GM12873 (cell line): ENCODE data around the gene TLE2.

Experiments used
- TF ChIP-seq, protein P1 (sequence below): IDR thresholded peaks from 2 replicates; pipeline ENCODE4 v1.5.1; 2012; ENCODE audit warnings: low read depth, mild to moderate bottlenecking, moderate library complexity, low read length, control low read depth; ENCODE audit not compliant: insufficient read depth; ENCODE audit errors: missing control alignments

The TLE2 gene

GRCh38 chr19:2974342-2975041 is 54.6 kb downstream of the TLE2 start:
- TF ChIP-seq, protein P1, sequence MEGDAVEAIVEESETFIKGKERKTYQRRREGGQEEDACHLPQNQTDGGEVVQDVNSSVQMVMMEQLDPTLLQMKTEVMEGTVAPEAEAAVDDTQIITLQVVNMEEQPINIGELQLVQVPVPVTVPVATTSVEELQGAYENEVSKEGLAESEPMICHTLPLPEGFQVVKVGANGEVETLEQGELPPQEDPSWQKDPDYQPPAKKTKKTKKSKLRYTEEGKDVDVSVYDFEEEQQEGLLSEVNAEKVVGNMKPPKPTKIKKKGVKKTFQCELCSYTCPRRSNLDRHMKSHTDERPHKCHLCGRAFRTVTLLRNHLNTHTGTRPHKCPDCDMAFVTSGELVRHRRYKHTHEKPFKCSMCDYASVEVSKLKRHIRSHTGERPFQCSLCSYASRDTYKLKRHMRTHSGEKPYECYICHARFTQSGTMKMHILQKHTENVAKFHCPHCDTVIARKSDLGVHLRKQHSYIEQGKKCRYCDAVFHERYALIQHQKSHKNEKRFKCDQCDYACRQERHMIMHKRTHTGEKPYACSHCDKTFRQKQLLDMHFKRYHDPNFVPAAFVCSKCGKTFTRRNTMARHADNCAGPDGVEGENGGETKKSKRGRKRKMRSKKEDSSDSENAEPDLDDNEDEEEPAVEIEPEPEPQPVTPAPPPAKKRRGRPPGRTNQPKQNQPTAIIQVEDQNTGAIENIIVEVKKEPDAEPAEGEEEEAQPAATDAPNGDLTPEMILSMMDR: no peak

DNA sequence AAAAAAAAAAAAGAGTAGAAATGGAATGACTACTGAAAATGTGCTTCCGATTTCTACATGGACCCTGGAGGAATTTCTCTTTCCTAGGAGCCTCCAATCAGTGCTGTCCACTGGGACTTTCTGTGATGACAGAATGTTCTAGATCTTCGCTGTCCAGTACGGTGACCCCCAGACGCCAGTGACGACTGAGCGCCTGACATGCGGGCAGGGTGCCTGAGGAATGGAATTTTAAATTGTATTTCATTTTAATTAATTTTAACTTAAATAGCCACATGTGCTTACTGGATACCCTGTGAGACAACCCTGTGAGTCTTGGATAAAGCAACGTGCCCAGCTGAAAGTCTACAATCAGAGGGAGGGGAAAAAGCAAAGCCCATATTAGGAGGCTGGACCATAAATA is 55.9 kb downstream of the TLE2 start:
- TF ChIP-seq, protein P1: no peak

DNA sequence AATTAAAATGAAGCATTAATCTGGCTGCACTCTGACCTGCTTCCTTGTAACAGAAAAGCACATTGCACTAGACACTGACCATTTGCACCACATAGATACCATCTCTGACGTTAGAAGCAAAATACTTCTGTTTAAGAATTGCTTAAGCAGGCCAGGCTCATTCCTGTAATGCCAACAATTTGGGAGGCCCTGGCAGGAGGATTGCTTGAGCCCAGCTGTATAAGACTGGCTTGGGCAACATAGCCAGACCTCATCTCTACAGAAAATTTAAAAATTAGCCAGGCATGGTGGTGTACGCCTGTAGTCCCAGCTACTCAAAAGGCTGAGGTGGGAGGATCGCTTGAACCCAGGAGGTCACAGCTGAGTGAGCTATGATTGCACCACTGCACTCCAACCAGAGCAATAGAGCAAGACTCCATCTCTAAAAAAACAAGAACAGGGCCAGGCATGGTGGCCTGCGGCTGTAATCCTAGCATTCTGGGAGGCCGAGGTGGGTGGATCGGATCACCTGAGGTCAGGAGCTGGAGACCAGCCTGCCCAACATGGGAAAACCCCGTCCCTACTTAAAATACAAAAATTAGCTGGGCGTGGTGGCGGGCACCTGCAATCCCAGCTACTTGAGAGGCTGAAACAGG is 58.8 kb downstream of the TLE2 start:
- TF ChIP-seq, protein P1: no peak

- TF ChIP-seq, protein P1: no peak
These were observed 60.0 kb downstream of the TLE2 start for GRCh38 chr19:2969104-2969504.

DNA sequence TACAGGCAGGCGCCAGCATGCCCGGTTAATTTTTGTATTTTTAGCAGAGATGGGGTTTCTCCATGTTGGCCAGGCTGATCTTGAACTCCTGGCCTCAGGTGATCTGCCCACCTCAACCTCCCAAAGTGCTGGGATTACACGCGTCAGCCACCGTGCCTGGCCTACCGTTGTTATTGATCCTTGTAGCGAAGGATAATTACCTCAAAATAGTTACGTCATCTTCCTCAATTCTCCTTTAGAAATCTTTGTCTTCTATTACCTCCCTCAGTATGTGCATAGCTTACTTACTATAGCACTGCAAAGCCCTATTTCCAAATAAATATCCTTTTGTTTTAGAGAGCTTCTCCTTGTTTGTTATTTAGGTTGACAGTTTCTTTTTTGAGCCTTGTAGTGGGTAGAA is 61.1 kb downstream of the TLE2 start:
- TF ChIP-seq, protein P1: no peak

DNA sequence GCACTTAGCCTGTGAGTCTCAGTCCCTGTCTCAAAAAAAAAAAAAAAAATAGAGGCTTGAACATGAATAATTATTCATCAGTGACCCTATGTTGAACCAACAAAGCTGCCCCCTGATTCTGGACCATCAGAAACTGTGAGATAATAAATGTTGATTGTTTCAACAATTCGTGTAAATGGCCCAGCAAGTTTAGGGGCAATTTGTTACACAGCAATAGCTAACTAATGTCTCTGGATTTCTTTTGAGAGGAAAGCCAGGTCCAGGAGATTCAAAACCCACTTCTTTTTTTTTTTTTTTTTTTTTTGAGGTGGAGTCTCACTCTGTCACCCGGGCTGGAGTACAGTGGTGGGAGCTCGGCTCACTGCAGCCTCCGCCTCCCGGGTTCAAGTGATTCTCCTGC is 64.2 kb downstream of the TLE2 start:
- TF ChIP-seq, protein P1: no peak

DNA sequence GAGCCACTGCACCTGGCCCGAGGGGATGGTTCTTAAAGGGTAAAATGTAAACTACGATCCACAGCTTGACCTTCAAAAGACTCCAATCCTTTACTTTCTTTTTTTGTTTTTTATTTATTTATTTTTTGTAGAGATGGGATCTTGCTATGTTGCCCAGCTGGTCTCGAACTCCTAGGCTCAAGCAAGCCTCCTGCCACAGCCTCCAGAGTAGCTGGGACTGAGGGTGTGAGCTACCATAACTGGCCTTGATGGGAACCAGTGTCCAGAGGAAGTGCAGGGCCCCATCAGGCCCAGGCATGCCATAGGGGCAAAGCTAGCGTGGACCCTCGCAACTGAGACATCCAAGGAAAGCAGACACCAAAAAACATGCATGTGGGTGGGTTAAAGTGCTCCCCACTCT is 66.0 kb downstream of the TLE2 start:
- TF ChIP-seq, protein P1: no peak
